Measurements from ENCODE around the gene ALDH3B2.

- TF ChIP-seq CTCF (IDR thresholded peaks at IDR 0.05) (no peak), POLR2A (IDR thresholded peaks at IDR 0.05) (no peak)
Measured at GRCh38 chr11:67687986-67688385, 13.6 kb upstream of the ALDH3B2 start.
